HepG2 (cell line): ENCODE measurements around the gene CCNB1. TPM values are rescaled to one million over a fixed set of nuclear protein-coding genes. Genes with fewer than 3 reads are reported as not detected.

ENCODE experiments used
- ATAC-seq: fragments of 200-7000 bp; cut with Tn5 transposase; 3 replicates; pipeline ENCODE4 v1.9.1; 2020; ENCODE audit warnings: mild to moderate bottlenecking, moderate library complexity
- BruUV-seq: library from RNA; stranded (reverse); fragments of 400-500 nt; replicated peaks from 2 replicates; lab custom pipeline; 2021; lab: Mats Ljungman, UMichigan
- CTCF ChIA-PET: fragments of 300-600 bp; formaldehyde crosslinking; extraction: SDS; loops from one replicate; lab custom pipeline; 2021; ENCODE audit warnings: low total read pairs, inconsistent platforms, low intra/inter-chr PET ratio; lab: Yijun Ruan, JAX
- POLR2A ChIA-PET: fragments of 350-600 bp; sonication (Branson Sonifier 250); formaldehyde crosslinking; loops from one replicate; lab custom pipeline; 2020; ENCODE audit warnings: antibody characterized with exemption, inconsistent platforms; lab: Yijun Ruan, JAX
- DNase-seq: peaks from one replicate; pipeline ENCODE4 v3.0.0-alpha.2; 2015; ENCODE audit warnings: low spot score
- FAIRE-seq: peaks from 3 replicates; lab custom pipeline; 2011; peaks lifted over from hg19 to GRCh38; lab: Jason Lieb, UNC
- H2AFZ ChIP-seq: one replicate; pipeline ENCODE4 v1.6.1; 2011; ENCODE audit warnings: low read length, inconsistent platforms
- H3K27ac ChIP-seq: fragments of 300-600 bp; 3 replicates; pipeline ENCODE4 v1.8.0; 2011; ENCODE audit warnings: mixed run types, mild to moderate bottlenecking, mixed read lengths, low read length, inconsistent platforms; ENCODE audit not compliant: insufficient read depth; ENCODE audit errors: extremely low read length
- H3K27me3 ChIP-seq, 2 experiments: fragments of 200-600 bp in 1 of 2; 2 replicates in 1 of 2; 3 replicates in 1 of 2; pipeline versions ENCODE4 v1.6.0 to v1.8.0; 2011; ENCODE audit warnings: low read length in 2 of 2, mild to moderate bottlenecking in 2 of 2, moderate library complexity in 2 of 2, inconsistent platforms in 1 of 2; ENCODE audit not compliant: insufficient read depth in 2 of 2, control insufficient read depth in 1 of 2
- H3K36me3 ChIP-seq, 2 experiments: fragments of 200-600 bp in 1 of 2; replicated peaks in 1 of 2; 2 replicates in 1 of 2; 3 replicates in 1 of 2; pipeline versions ENCODE4 v1.5.1 to v1.8.0; 2011; ENCODE audit warnings: low read length in 2 of 2, inconsistent platforms in 1 of 2; ENCODE audit not compliant: insufficient read depth in 2 of 2, control insufficient read depth in 1 of 2
- H3K4me1 ChIP-seq: 2 replicates; pipeline ENCODE4 v1.5.1; 2012; ENCODE audit warnings: low read length, inconsistent platforms; ENCODE audit not compliant: insufficient read depth
- H3K4me2 ChIP-seq: 2 replicates; pipeline ENCODE4 v1.6.0; 2011; ENCODE audit warnings: low read depth, low read length, inconsistent platforms
- H3K4me3 ChIP-seq, 3 experiments: fragments of 200-600 bp in 1 of 3; sonication (generic), shearing (Covaris generic) in 1 of 3; replicated peaks in 1 of 3; 2 replicates each; pipeline ENCODE4 v1.5.1; 2011 to 2016; ENCODE audit warnings: low read length in 3 of 3, inconsistent platforms in 2 of 3, low read depth in 2 of 3, mild to moderate bottlenecking in 2 of 3, control low read depth in 1 of 3, mixed read lengths in 1 of 3; ENCODE audit not compliant: insufficient read depth in 1 of 3
- H3K79me2 ChIP-seq: one replicate; pipeline ENCODE4 v1.6.1; 2011; ENCODE audit warnings: low read length, inconsistent platforms; ENCODE audit not compliant: insufficient read depth
- H3K9ac ChIP-seq: 2 replicates; pipeline ENCODE4 v1.6.0; 2011; ENCODE audit warnings: mild to moderate bottlenecking, low read depth, low read length, inconsistent platforms; ENCODE audit not compliant: insufficient read depth
- H3K9me3 ChIP-seq: 2 replicates; pipeline ENCODE4 v1.5.1; 2012; ENCODE audit warnings: mild to moderate bottlenecking, low read length
- H4K20me1 ChIP-seq: 2 replicates; pipeline ENCODE4 v1.6.0; 2011; ENCODE audit warnings: inconsistent platforms, mild to moderate bottlenecking, low read length, moderate library complexity; ENCODE audit not compliant: insufficient read depth
- CEBPG ChIP-seq: IDR thresholded peaks from 2 replicates; pipeline ENCODE4 v1.6.1; 2016
- CHCHD3 ChIP-seq: sonication (generic); formaldehyde crosslinking; IDR thresholded peaks from 2 replicates; pipeline ENCODE4 v1.8.0; 2022; ENCODE audit warnings: mild to moderate bottlenecking, missing genetic modification reagents, moderate library complexity
- FOXA3 ChIP-seq: IDR thresholded peaks from 2 replicates; pipeline ENCODE4 v1.6.1; 2016; ENCODE audit warnings: missing genetic modification reagents, missing compliant biosample characterization
- POLR2G ChIP-seq: fragments of 200-400 bp; formaldehyde crosslinking; IDR thresholded peaks from 2 replicates; pipeline ENCODE4 v1.6.1; 2018; ENCODE audit warnings: mild to moderate bottlenecking, low read depth, low read length, moderate library complexity
- PRDM10 ChIP-seq: sonication (generic); formaldehyde crosslinking; IDR thresholded peaks from 2 replicates; pipeline ENCODE4 v1.4.0; 2020; ENCODE audit warnings: low read depth, missing genetic modification reagents
- ZBTB44 ChIP-seq: sonication (generic); formaldehyde crosslinking; IDR thresholded peaks from 2 replicates; pipeline ENCODE4 v1.4.0; 2020; ENCODE audit warnings: missing genetic modification reagents
- ZNF564 ChIP-seq: sonication (generic); formaldehyde crosslinking; IDR thresholded peaks from 2 replicates; pipeline ENCODE4 v1.8.1; 2023; ENCODE audit warnings: mild to moderate bottlenecking, missing genetic modification reagents
- ZNF616 ChIP-seq: sonication (generic); formaldehyde crosslinking; IDR thresholded peaks from 2 replicates; pipeline ENCODE4 v1.5.0; 2020; ENCODE audit warnings: low read depth, mild to moderate bottlenecking, missing genetic modification reagents
- ZNF646 ChIP-seq: sonication (generic); formaldehyde crosslinking; IDR thresholded peaks from 2 replicates; pipeline ENCODE4 v1.9.0; 2021; ENCODE audit warnings: mild to moderate bottlenecking, missing genetic modification reagents
- ZNF737 ChIP-seq: sonication (generic); formaldehyde crosslinking; IDR thresholded peaks from 2 replicates; pipeline ENCODE4 v1.5.0; 2020; ENCODE audit warnings: missing genetic modification reagents, mild to moderate bottlenecking, borderline replicate concordance
- ZSCAN5A ChIP-seq: sonication (generic); formaldehyde crosslinking; IDR thresholded peaks from 2 replicates; pipeline ENCODE4 v1.8.0; 2022; ENCODE audit warnings: mild to moderate bottlenecking, missing genetic modification reagents, borderline replicate concordance
- WGBS: methylation state at CpG from one replicate; pipeline ENCODE4 v1.1.6; 2017; ENCODE audit warnings: low lambda C conversion rate; 5-methylcytosine and 5-hydroxymethylcytosine counted together
- in situ Hi-C: cut with HindIII; loops from 2 replicates; pipeline ENCODE4 v1.10.0; 2017; ENCODE audit warnings: low pct_unique_long_range_greater_than_20kb; ENCODE audit not compliant: extremely low pct_ligation_motif_present
- intact Hi-C: fragments of 100-400 bp; cut with micrococcal nuclease; formaldehyde crosslinking; loops from one replicate; pipeline ENCODE4 v1.10.0; 2022; ENCODE audit not compliant: unreplicated experiment
- polyA plus RNA-seq, 8 experiments: library from polyadenylated mRNA; depleted of rRNA in 3 of 8; stranded (reverse) in 7 of 8; unstranded in 1 of 8; fragments of >200 nt; fragmentation: Illumina TruSeq in 4 of 8; extraction: Trizol in 4 of 8; gene quantifications; 2 replicates each; pipeline versions ENCODE4 v1.2.1 to v1.2.3, GENCODE V29; 2011 to 2016; ENCODE audit warnings: low read depth in 4 of 8, missing spikeins in 1 of 8, mixed read lengths in 1 of 8; ENCODE audit not compliant: insufficient read depth in 1 of 8
- total RNA-seq, 5 experiments: library from RNA; depleted of rRNA; stranded (reverse); fragments of >200 nt; fragmentation: Illumina TruSeq; extraction: Trizol; gene quantifications; 2 replicates each; pipeline ENCODE4 v1.2.3, GENCODE V29; 2016; ENCODE audit warnings: low read depth in 1 of 5

Gene CCNB1
- total and polyA plus RNA-seq, 2 of the 13 experiments (the other 11 are each of a cell fraction or from before 2014, with no cell fraction given) = 82.3 to 316 TPM

DNA sequence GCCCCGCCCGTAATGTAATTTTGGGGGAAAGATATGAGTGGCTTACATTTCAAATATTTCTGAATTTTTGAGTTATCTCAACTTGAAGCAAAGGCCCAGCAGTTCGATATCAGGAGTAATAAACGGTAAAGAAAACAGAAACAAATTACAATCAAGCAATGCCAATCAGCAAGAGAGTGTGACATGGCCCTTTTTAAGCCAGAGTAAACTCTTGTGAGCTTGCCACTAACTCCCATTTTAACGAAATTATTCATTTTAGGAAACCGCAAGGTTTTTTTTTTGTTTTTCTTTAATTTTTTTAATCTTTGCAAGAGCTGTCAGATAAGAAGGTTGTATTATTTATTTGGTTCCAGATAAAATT lies 50.2 kb downstream of the CCNB1 start:
- ATAC-seq (no peak), FAIRE-seq (no peak), DNase-seq (no peak)
- in situ Hi-C loops = no loop called here
- Histone ChIP-seq H2AFZ (no peak overlapping the region), H3K36me3 (no peaks in the 10 kb centered on the region), H3K27me3 (no peaks in the 10 kb centered on the region; a peak in 1 of 5 replicates), H3K4me2 (peak overlapping the region; percentile 69), H3K4me1 (peaks cover 64% of the 10 kb centered on the region), H4K20me1 (no peaks in the 10 kb centered on the region), H3K79me2 (peaks cover 25% of the 10 kb centered on the region), H3K4me3 (peak overlapping the region; percentile 86 to 100 (median 97)), H3K9me3 (no peaks in the 10 kb centered on the region), H3K27ac (peak overlapping the region; percentile 97), H3K9ac (peak overlapping the region; percentile 98; the same call in 1 of the 2 replicates)
- intact Hi-C loops = loop anchor here (5.0 kb wide), 1 partner anchor 125 kb away; the partner anchor contains the start of gene SLC30A5
- ChIA-PET CTCF (no interaction called here), POLR2A (interaction anchor here (0.8 to 2.3 kb wide), 7 partner anchors 9 to 124 kb away, joined by 3 to 11 read pairs (median 5); partner anchors contain the start of genes CCDC125, CDK7, CENPH and SLC30A5)
- TF ChIP-seq ZNF646 (CRISPR knock-in tag) = no peak
- no peak for TF ChIP-seq CEBPG (CRISPR knock-in tag)
- no peak for TF ChIP-seq ZNF616 (CRISPR knock-in tag)
- no peak for TF ChIP-seq CHCHD3
- no peak for TF ChIP-seq ZNF564 (CRISPR knock-in tag)
- no peak for TF ChIP-seq ZBTB44 (CRISPR knock-in tag)
- no peak for TF ChIP-seq FOXA3 (CRISPR knock-in tag)
- no peak for TF ChIP-seq ZNF737 (CRISPR knock-in tag)
- TF ChIP-seq POLR2G = no peak
- no peak for TF ChIP-seq ZSCAN5A (CRISPR knock-in tag)
- no peak for TF ChIP-seq PRDM10
- TSS peak; percentile 96 for BruUV-seq
- 39% methylated on average over 6 of the region's 6 CpGs for WGBS
